HEK293 (cell line): ENCODE measurements around the gene CLCN2.

ENCODE experiments used
- CTCF ChIA-PET: fragments of 350-600 bp; formaldehyde crosslinking; extraction: SDS; loops from one replicate; lab custom pipeline; 2021; ENCODE audit warnings: antibody characterized with exemption; lab: Yijun Ruan, JAX
- POLR2A ChIA-PET: fragments of 300-600 bp; formaldehyde crosslinking; extraction: SDS; loops from one replicate; lab custom pipeline; 2020; ENCODE audit warnings: antibody characterized with exemption, inconsistent platforms; lab: Yijun Ruan, JAX
- H3K27ac ChIP-seq: fragments of 200-500 bp; sonication (Bioruptor generic); 2 replicates; pipeline ENCODE4 v1.5.1; 2014; ENCODE audit warnings: low read depth, low read length, control low read depth, inconsistent platforms; ENCODE audit errors: extremely low read depth
- H3K36me3 ChIP-seq, 2 experiments: fragments of 200-500 bp in 1 of 2; sonication (Bioruptor generic) in 1 of 2; 1 replicate in 1 of 2; 2 replicates in 1 of 2; pipeline ENCODE4 v1.5.1; 2014 to 2017; ENCODE audit warnings: inconsistent platforms in 2 of 2, low read length in 2 of 2; ENCODE audit not compliant: control insufficient read depth in 2 of 2, insufficient read depth in 1 of 2
- H3K4me1 ChIP-seq: fragments of 200-500 bp; sonication (Bioruptor generic); 2 replicates; pipeline ENCODE4 v1.5.1; 2014; ENCODE audit warnings: mild to moderate bottlenecking, low read length, inconsistent platforms; ENCODE audit not compliant: control insufficient read depth, insufficient read depth
- H3K4me3 ChIP-seq: 2 replicates; pipeline ENCODE4 v1.5.1; 2011; ENCODE audit warnings: low read depth, mild to moderate bottlenecking, control low read depth, low read length, moderate library complexity
- H3K9me3 ChIP-seq: fragments of 200-500 bp; sonication (Bioruptor generic); 2 replicates; pipeline ENCODE4 v1.5.1; 2014; ENCODE audit warnings: low read depth, low read length, inconsistent platforms; ENCODE audit not compliant: control insufficient read depth, insufficient read depth
- BCL11B ChIP-seq: fragments of 450-650 bp; formaldehyde crosslinking; IDR thresholded peaks from 2 replicates; pipeline ENCODE4 v1.5.1; 2016; ENCODE audit warnings: low read depth, missing biosample characterization, missing genetic modification characterization
- EGR2 ChIP-seq: fragments of 450-650 bp; formaldehyde crosslinking; IDR thresholded peaks from 2 replicates; pipeline ENCODE4 v1.5.1; 2016; ENCODE audit warnings: low read depth, missing biosample characterization, missing genetic modification characterization
- GLIS2 ChIP-seq: fragments of 450-650 bp; formaldehyde crosslinking; IDR thresholded peaks from 2 replicates; pipeline ENCODE4 v1.5.1; 2016; ENCODE audit warnings: missing biosample characterization, missing genetic modification characterization
- HOXC10 ChIP-seq: sonication (generic); formaldehyde crosslinking; IDR thresholded peaks from 2 replicates; pipeline ENCODE4 v1.8.1; 2023; ENCODE audit warnings: mild to moderate bottlenecking, missing genetic modification reagents
- KLF1 ChIP-seq: fragments of 450-650 bp; formaldehyde crosslinking; IDR thresholded peaks from 2 replicates; pipeline ENCODE4 v1.5.1; 2016; ENCODE audit warnings: missing biosample characterization, missing genetic modification characterization
- KLF7 ChIP-seq: fragments of 450-650 bp; formaldehyde crosslinking; IDR thresholded peaks from 2 replicates; pipeline ENCODE4 v1.5.1; 2016; ENCODE audit warnings: missing biosample characterization, missing genetic modification characterization, borderline replicate concordance
- MYNN ChIP-seq: fragments of 450-650 bp; formaldehyde crosslinking; IDR thresholded peaks from 2 replicates; pipeline ENCODE4 v1.5.1; 2016; ENCODE audit warnings: missing biosample characterization, missing genetic modification characterization, borderline replicate concordance
- ZFHX2 ChIP-seq: fragments of 450-650 bp; formaldehyde crosslinking; conservative IDR thresholded peaks from 2 replicates; pipeline ENCODE4 v1.5.1; 2016; ENCODE audit warnings: missing biosample characterization, missing genetic modification characterization
- ZFP37 ChIP-seq: fragments of 450-650 bp; formaldehyde crosslinking; IDR thresholded peaks from 2 replicates; pipeline ENCODE4 v1.5.1; 2016; ENCODE audit warnings: missing biosample characterization, missing genetic modification characterization
- ZFP69B ChIP-seq: fragments of 450-650 bp; formaldehyde crosslinking; IDR thresholded peaks from 2 replicates; pipeline ENCODE4 v1.5.1; 2016; ENCODE audit warnings: missing biosample characterization, missing genetic modification characterization
- ZNF155 ChIP-seq: fragments of 450-650 bp; formaldehyde crosslinking; IDR thresholded peaks from 2 replicates; pipeline ENCODE4 v1.5.1; 2016; ENCODE audit warnings: missing biosample characterization, missing genetic modification characterization
- ZNF311 ChIP-seq: fragments of 450-650 bp; formaldehyde crosslinking; IDR thresholded peaks from 2 replicates; pipeline ENCODE4 v1.5.1; 2017; ENCODE audit warnings: missing biosample characterization, missing genetic modification characterization, borderline replicate concordance
- ZNF354C ChIP-seq: fragments of 450-650 bp; formaldehyde crosslinking; IDR thresholded peaks from 2 replicates; pipeline ENCODE4 v1.5.1; 2016; ENCODE audit warnings: missing biosample characterization, missing genetic modification characterization, low read depth, borderline replicate concordance
- ZNF366 ChIP-seq: fragments of 450-650 bp; formaldehyde crosslinking; conservative IDR thresholded peaks from 2 replicates; pipeline ENCODE4 v1.5.1; 2016; ENCODE audit warnings: missing biosample characterization, missing genetic modification characterization
- ZNF394 ChIP-seq: fragments of 450-650 bp; formaldehyde crosslinking; IDR thresholded peaks from 2 replicates; pipeline ENCODE4 v1.5.1; 2016; ENCODE audit warnings: missing biosample characterization, missing genetic modification characterization, mild to moderate bottlenecking, moderate library complexity, borderline replicate concordance
- ZNF514 ChIP-seq: fragments of 450-650 bp; formaldehyde crosslinking; IDR thresholded peaks from 2 replicates; pipeline ENCODE4 v1.5.1; 2016; ENCODE audit warnings: missing biosample characterization, missing genetic modification characterization
- ZNF610 ChIP-seq: fragments of 450-650 bp; formaldehyde crosslinking; IDR thresholded peaks from 2 replicates; pipeline ENCODE4 v1.5.1; 2016; ENCODE audit warnings: missing biosample characterization, missing genetic modification characterization, borderline replicate concordance
- ZNF623 ChIP-seq: fragments of 450-650 bp; formaldehyde crosslinking; IDR thresholded peaks from 2 replicates; pipeline ENCODE4 v1.5.1; 2016; ENCODE audit warnings: missing biosample characterization, missing genetic modification characterization
- TF ChIP-seq, protein P1 (sequence below): fragments of 450-650 bp; formaldehyde crosslinking; IDR thresholded peaks from 2 replicates; pipeline ENCODE4 v1.5.1; 2016; ENCODE audit warnings: missing biosample characterization, missing genetic modification characterization
- TF ChIP-seq, protein P2 (sequence below): fragments of 450-650 bp; formaldehyde crosslinking; IDR thresholded peaks from 2 replicates; pipeline ENCODE4 v1.5.1; 2016; ENCODE audit warnings: missing biosample characterization, missing genetic modification characterization
- TF ChIP-seq, protein P3 (sequence below): fragments of 450-650 bp; formaldehyde crosslinking; IDR thresholded peaks from 2 replicates; pipeline ENCODE4 v1.5.1; 2017; ENCODE audit warnings: missing biosample characterization, missing genetic modification characterization

Gene CLCN2

GRCh38 chr3:184323696-184324095 lies 37.7 kb downstream of the CLCN2 start:
- POLR2A ChIA-PET, result interaction anchor here (1.2 kb wide), 1 partner anchor 8 kb away, joined by 3 read pairs; no protein-coding TSS in a partner anchor
- H3K36me3 ChIP-seq, result peaks cover 24 to 99% of the 10 kb centered on the region in 2 experiments
- TF ChIP-seq ZFP69B (tag by site-specific recombination), result no peak
- TF ChIP-seq ZNF354C (tag by site-specific recombination), result no peak
- TF ChIP-seq ZFP37 (tag by site-specific recombination), result no peak
- no peak for TF ChIP-seq KLF7 (tag by site-specific recombination)
- no peak for TF ChIP-seq KLF1 (tag by site-specific recombination)
- TF ChIP-seq, all 188 proteins: peak for 0
- CTCF ChIA-PET, result interaction anchor here (0.6 kb wide), 1 partner anchor 267 kb away, joined by 4 read pairs; no protein-coding TSS in a partner anchor
- no peak overlapping the region for H3K27ac ChIP-seq
- H3K9me3 ChIP-seq, result no peaks in the 10 kb centered on the region
- H3K4me3 ChIP-seq, result no peak overlapping the region
- H3K4me1 ChIP-seq, result no peaks in the 10 kb centered on the region

DNA sequence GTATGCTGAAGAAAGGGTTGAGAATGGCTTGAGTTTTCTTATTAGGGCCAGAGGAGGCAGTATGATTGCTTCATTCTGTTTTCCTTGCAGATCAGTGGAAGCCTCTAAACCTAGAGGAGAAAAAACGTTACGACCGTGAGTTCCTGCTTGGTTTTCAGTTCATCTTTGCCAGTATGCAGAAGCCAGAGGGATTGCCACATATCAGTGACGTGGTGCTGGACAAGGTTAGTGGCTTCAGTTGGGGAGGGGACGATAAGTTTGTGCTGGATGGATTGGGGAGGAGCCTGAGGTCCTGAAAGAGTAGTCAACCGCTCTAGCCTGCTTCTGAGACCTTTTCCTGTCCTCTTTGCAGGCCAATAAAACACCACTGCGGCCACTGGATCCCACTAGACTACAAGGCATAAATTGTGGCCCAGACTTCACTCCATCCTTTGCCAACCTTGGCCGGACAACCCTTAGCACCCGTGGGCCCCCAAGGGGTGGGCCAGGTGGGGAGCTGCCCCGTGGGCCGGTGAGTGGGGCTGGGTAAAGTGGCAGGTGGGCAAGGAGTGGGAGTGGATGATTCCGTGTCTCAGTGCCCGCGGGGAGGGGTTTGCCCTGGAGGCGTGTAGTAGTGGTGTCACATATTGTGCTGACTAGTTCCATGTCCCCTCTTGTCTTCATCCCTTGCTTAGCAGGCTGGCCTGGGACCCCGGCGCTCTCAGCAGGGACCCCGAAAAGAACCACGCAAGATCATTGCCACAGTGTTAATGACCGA lies 38.5 kb downstream of the CLCN2 start:
- H3K4me1 ChIP-seq, result no peaks in the 10 kb centered on the region; the same call in 1 of the 2 replicates
- TF ChIP-seq EGR2 (tag by site-specific recombination) (peak; percentile 73), ZNF610 (tag by site-specific recombination) (no peak), ZFHX2 (tag by site-specific recombination) (peak; percentile 67)
- TF ChIP-seq, protein P1, sequence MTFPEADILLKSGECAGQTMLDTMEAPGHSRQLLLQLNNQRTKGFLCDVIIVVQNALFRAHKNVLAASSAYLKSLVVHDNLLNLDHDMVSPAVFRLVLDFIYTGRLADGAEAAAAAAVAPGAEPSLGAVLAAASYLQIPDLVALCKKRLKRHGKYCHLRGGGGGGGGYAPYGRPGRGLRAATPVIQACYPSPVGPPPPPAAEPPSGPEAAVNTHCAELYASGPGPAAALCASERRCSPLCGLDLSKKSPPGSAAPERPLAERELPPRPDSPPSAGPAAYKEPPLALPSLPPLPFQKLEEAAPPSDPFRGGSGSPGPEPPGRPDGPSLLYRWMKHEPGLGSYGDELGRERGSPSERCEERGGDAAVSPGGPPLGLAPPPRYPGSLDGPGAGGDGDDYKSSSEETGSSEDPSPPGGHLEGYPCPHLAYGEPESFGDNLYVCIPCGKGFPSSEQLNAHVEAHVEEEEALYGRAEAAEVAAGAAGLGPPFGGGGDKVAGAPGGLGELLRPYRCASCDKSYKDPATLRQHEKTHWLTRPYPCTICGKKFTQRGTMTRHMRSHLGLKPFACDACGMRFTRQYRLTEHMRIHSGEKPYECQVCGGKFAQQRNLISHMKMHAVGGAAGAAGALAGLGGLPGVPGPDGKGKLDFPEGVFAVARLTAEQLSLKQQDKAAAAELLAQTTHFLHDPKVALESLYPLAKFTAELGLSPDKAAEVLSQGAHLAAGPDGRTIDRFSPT (tag by site-specific recombination), result no peak
- TF ChIP-seq, all 188 proteins: peak for 2
- ChIA-PET POLR2A (no interaction called here), CTCF (no interaction called here)
- Histone ChIP-seq H3K27ac (no peak overlapping the region), H3K4me3 (no peak overlapping the region), H3K9me3 (no peaks in the 10 kb centered on the region), H3K36me3 (peaks cover 32 to 99% of the 10 kb centered on the region in 2 experiments)

- no peak for TF ChIP-seq BCL11B (tag by site-specific recombination)
- peak; percentile 91 for TF ChIP-seq ZNF394
- Histone ChIP-seq H3K4me1 (peaks cover 4% of the 10 kb centered on the region; the same call in 1 of the 2 replicates), H3K36me3 (peaks cover 33 to 99% of the 10 kb centered on the region in 2 experiments), H3K4me3 (no peak overlapping the region), H3K27ac (no peak overlapping the region), H3K9me3 (no peaks in the 10 kb centered on the region)
- CTCF ChIA-PET, result interaction anchor here (0.6 kb wide), 1 partner anchor 12 kb away, joined by 3 read pairs; no protein-coding TSS in a partner anchor
- POLR2A ChIA-PET, result no interaction called here
Observed at GRCh38 chr3:184321666-184322065, 39.7 kb downstream of the CLCN2 start.

DNA sequence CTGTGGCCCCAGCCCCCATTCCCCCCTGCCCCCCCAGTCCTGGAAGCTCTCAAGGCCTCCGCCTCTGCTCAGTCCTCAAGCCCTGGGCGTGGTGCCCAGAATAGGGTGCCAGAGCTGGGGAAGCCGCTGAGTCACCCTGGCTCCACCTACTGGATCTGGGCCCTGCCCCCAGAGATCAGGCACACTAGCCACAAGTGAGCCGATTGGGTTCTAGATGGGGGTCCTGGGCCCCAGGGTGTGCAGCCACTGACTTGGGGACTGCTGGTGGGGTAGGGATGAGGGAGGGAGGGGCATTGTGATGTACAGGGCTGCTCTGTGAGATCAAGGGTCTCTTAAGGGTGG lies 41.3 kb downstream of the CLCN2 start:
- Histone ChIP-seq H3K4me3 (no peak overlapping the region), H3K9me3 (no peaks in the 10 kb centered on the region), H3K4me1 (peaks cover 4% of the 10 kb centered on the region; the same call in 1 of the 2 replicates), H3K36me3 (peaks cover 25 to 99% of the 10 kb centered on the region in 2 experiments), H3K27ac (no peak overlapping the region)
- POLR2A ChIA-PET, result interaction anchor here (0.9 to 1.4 kb wide), 5 partner anchors 9 to 42 kb away, joined by 3 to 4 read pairs (median 3); no protein-coding TSS in a partner anchor
- CTCF ChIA-PET, result no interaction called here
- TF ChIP-seq, protein P2, sequence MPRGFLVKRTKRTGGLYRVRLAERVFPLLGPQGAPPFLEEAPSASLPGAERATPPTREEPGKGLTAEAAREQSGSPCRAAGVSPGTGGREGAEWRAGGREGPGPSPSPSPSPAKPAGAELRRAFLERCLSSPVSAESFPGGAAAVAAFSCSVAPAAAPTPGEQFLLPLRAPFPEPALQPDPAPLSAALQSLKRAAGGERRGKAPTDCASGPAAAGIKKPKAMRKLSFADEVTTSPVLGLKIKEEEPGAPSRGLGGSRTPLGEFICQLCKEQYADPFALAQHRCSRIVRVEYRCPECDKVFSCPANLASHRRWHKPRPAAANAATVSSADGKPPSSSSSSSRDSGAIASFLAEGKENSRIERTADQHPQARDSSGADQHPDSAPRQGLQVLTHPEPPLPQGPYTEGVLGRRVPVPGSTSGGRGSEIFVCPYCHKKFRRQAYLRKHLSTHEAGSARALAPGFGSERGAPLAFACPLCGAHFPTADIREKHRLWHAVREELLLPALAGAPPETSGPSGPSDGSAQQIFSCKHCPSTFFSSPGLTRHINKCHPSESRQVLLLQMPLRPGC (tag by site-specific recombination), result no peak
- TF ChIP-seq ZNF514 (tag by site-specific recombination) (no peak), ZNF366 (tag by site-specific recombination) (no peak), MYNN (no peak), ZNF623 (tag by site-specific recombination) (no peak), GLIS2 (tag by site-specific recombination) (0 out of 2 replicates have a peak, but pooled peaks have one; percentile 38), ZNF155 (no peak), HOXC10 (no peak), ZNF311 (tag by site-specific recombination) (no peak)
- TF ChIP-seq, protein P3, sequence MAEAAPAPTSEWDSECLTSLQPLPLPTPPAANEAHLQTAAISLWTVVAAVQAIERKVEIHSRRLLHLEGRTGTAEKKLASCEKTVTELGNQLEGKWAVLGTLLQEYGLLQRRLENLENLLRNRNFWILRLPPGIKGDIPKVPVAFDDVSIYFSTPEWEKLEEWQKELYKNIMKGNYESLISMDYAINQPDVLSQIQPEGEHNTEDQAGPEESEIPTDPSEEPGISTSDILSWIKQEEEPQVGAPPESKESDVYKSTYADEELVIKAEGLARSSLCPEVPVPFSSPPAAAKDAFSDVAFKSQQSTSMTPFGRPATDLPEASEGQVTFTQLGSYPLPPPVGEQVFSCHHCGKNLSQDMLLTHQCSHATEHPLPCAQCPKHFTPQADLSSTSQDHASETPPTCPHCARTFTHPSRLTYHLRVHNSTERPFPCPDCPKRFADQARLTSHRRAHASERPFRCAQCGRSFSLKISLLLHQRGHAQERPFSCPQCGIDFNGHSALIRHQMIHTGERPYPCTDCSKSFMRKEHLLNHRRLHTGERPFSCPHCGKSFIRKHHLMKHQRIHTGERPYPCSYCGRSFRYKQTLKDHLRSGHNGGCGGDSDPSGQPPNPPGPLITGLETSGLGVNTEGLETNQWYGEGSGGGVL, result peak; percentile 39; the same call in 1 of the 2 replicates
